HG03103 (cell line): ENCODE measurements around the gene TAAR2.
"Not testable (repeated sequence)": the region's sequence is repeated elsewhere in the genome, so short reads cannot be mapped to it uniquely, and the experiment has no call there.

Experiments
- ATAC-seq: cut with Tn5 transposase; IDR thresholded peaks from one replicate; pipeline ENCODE4 v1.9.1; 2021; ENCODE audit warnings: low read depth; ENCODE audit not compliant: unreplicated experiment

TAAR2 gene

GRCh38 chr6:132614554-132614953 is 9.5 kb downstream of the TAAR2 start:
- ATAC-seq = no peak

DNA sequence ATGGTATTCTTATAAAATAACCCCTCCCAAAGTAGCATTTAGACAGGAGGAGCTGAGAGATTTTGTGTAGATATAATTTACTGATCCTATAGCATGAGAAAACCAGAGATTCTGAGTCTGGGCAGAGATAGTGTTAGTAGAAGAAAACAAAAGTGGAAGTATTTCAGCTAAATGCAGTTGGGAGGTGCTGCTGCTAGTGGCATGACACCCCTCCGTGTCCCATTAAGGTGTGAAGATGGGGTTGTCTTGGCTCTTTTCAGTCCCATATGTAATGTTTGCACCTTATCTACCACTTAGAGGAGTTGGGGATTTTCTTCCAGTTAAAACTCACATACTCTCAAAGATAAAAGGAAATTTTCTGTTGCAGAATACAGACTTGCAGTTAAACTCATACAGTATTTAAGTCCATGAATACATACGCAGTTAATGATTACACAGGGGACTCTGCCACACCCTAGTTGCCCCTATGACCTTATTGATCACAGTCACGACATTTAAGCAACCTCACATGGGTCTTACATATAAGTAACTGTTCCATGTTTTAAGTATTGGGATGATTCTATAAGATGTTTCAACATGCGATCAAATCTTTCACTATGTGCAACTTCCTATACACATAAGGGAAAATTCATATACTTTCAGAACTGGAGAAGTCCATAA is 11.5 kb downstream of the TAAR2 start:
- no peak for ATAC-seq

- no peak for ATAC-seq
Observed at GRCh38 chr6:132611616-132612015, 12.5 kb downstream of the TAAR2 start.

DNA sequence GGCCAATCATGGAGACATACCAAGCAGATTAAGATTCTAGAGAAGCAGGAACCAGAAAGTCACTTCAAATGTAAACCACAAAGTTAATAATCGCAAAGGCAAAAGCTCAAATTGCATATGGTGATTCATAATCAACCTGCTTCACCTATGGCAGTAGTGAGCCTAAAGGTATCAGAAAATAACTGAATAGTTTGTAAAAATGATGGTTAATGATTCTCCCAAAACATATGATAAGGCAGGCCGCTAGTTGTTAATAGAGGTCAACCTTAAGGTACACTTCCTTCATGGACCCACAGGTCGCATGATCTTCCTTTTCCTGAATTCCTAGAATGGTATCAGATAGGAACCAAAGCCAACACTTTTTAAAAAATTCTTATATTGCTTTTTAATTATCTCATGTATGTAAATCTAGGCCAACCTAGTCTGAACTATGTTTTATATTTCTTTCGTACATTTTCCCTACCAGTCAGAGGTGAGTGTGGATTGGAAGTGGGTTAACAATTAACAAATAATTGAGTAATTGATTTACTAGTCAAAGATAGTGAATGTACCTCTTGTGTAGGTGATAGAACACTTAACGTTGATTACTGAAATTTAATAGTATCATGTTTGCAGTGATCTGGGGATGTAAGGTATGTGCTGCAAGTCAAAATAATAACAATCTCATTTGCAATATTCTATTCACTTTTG is 16.4 kb downstream of the TAAR2 start:
- no peak for ATAC-seq

DNA sequence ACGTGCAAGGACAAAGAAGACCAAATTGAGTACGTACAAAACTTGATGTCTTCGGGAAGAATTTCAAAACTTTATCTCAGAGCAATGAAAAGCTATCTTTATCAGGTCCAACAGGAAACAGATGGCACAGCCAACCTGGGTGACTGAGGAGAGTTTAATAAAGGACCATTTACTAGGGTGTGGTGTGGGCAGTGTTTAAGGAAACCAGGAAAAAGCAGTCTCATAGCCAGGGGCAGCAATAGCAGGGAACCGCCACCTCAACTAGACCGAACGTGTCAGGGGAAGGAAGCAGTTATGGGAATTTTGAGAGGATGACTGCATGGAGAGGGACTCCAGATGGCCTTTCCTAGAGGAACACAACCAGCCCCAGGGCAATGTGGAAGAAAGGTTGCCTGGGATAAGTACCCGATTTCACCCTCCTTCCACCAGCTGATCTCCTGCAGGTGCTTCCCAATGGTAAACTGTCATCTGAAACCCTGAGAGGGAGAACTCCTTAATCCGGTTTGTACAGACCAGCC is 19.4 kb downstream of the TAAR2 start:
- ATAC-seq = no peak

DNA sequence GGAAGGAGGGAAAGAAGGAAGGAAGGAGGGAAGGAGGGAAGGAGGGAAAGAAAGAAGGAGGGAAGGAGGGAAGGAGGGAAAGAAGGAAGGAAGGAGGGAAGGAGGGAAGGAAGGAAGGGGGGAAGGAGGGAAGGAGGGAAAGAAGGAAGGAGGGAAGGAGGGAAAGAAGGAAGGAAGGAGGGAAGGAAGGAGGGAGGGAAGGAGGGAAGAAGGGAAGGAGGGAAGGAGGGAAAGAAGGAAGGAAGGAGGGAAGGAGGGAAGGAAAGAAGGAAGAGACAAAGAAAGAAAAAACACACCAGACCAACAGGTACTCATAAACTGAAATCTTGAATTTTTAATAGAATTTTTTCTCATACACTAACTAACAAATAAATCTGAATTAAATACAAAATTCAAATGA is 23.2 kb downstream of the TAAR2 start:
- ATAC-seq = not testable (repeated sequence)

- no peak for ATAC-seq
Observed at GRCh38 chr6:132598473-132598872, 25.6 kb downstream of the TAAR2 start.

DNA sequence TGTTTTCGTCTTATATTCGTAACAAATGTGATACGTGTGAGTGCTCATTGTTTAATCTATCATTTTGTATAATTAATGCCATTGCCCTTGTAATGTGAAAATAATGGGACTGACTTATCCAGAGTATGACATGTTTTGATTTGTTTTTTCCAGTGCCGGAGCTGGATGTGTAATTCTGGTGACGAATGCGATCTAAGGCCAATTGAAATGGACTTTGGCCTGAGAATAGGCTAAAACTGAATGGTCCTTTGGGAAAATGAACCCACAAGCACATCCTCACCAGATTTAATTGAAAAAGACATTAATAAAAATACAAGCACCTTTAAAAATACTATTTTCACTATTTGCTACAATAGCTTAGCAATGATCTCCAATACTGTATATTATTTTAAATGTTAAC is 27.9 kb downstream of the TAAR2 start:
- ATAC-seq = no peak

GRCh38 chr6:132592855-132593254 is 31.2 kb downstream of the TAAR2 start:
- no peak for ATAC-seq

DNA sequence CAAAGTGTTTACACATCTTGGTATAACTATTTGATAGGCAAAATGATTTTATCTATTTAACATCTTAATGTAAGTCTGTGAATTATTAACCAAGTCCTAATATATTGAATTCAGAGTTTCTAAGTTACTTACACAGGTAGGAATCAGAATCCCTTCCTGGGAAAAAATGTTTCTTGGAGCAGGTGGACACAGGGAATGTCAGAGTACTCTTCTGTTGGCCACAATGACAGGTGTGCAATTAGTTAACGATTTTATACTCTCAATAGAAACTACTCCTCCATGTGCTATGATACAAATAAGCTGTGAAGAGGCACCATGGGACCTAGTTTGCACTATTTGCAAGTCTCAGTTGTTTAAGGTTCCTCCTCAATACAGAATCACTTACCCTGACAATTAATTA is 33.7 kb downstream of the TAAR2 start:
- ATAC-seq = no peak

- no peak for ATAC-seq
Observed at GRCh38 chr6:132589454-132589853, 34.6 kb downstream of the TAAR2 start, which contains the start of gene TAAR5. TAAR5 (minus strand) TSS chr6:132589741; CDS start chr6:132589686, 55 bp downstream.

DNA sequence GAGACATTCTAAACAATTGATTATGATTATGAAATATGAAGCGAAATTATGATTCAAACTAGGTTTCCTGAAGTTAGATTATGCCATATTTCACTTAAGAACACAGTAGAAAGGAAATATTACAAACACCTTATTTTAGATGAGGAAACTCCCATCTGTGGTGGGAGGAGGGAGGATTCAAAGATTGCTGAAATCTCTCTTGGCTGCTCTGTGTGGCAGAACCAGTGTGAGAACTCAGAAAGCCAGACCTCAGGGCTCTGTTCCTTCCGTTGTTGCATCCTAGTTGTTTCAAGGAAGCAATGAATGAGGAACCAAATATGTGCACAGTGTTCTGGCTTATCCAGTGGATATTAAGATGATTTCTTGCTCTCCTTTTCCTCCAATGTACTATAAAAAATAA is 36.7 kb downstream of the TAAR2 start:
- ATAC-seq = no peak

- ATAC-seq = no peak
Observed at GRCh38 chr6:132584698-132585097, 39.4 kb downstream of the TAAR2 start.

DNA sequence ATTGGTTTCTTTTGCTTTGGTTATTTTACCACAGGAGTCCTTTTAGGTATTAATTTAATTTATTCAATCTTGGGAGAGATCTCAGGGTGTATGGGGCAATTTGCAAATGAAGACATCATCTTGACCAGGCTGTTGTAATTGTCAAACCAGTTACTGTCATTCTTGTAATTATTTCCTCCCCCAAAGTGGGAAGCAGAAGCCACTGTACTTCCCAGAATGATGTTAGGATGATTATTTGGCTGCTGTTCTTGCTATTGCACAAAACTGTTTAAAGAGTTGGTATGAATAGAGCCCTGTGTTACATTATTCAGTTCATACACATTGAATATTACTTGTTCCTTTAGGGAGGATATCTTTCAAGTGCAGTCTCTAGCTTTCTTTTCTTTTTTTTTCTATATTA is 52.3 kb downstream of the TAAR2 start:
- ATAC-seq = no peak

DNA sequence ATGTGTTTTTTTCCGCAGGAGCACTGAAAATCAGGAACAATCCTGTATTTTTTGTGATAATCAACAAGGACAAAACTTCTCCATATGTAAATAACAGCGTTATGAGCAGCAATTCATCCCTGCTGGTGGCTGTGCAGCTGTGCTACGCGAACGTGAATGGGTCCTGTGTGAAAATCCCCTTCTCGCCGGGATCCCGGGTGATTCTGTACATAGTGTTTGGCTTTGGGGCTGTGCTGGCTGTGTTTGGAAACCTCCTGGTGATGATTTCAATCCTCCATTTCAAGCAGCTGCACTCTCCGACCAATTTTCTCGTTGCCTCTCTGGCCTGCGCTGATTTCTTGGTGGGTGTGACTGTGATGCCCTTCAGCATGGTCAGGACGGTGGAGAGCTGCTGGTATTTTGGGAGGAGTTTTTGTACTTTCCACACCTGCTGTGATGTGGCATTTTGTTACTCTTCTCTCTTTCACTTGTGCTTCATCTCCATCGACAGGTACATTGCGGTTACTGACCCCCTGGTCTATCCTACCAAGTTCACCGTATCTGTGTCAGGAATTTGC is 53.8 kb downstream of the TAAR2 start, which contains the start of gene TAAR6:
Gene TAAR6, plus strand, starts transcription at position 102 of the 557 bp plus-strand sequence. Its CDS starts 0 bp downstream, at position 102.
- no peak for ATAC-seq

- no peak for ATAC-seq
Observed at GRCh38 chr6:132569170-132569569, 54.9 kb downstream of the TAAR2 start.

GRCh38 chr6:132568611-132569010 is 55.5 kb downstream of the TAAR2 start:
- ATAC-seq = no peak

- no peak for ATAC-seq
Observed at GRCh38 chr6:132567566-132567965, 56.5 kb downstream of the TAAR2 start.
